Jurkat, Clone E6-1 (cell line): ENCODE data around the gene MYMX.
A peak's percentile ranks its signal among the peaks of the same experiment; 100 is the strongest.

Experiments used
- DNase-seq: peaks from one replicate; pipeline ENCODE4 v3.0.0-alpha.2; 2011; ENCODE audit warnings: low read depth, low spot score
- H3K4me3 ChIP-seq: 2 replicates; pipeline ENCODE4 v1.5.1; 2011; ENCODE audit warnings: mild to moderate bottlenecking, low read length, control low read depth, moderate library complexity

The MYMX gene

GRCh38 chr6:44246663-44247337 is 30.1 kb downstream of the MYMX start, which contains the start of gene HSP90AB1:
Gene HSP90AB1 (plus strand): TSS chr6:44247101. CDS start chr6:44248630, 1,529 bp downstream.
- peak; percentile 99 for DNase-seq
- H3K4me3 ChIP-seq, result peak within 1 kb of the TSS; percentile 100

- no peak for DNase-seq
- H3K4me3 ChIP-seq, result peak overlapping the region; percentile 100
Measured at GRCh38 chr6:44247338-44248302, 30.9 kb downstream of the MYMX start.

DNA sequence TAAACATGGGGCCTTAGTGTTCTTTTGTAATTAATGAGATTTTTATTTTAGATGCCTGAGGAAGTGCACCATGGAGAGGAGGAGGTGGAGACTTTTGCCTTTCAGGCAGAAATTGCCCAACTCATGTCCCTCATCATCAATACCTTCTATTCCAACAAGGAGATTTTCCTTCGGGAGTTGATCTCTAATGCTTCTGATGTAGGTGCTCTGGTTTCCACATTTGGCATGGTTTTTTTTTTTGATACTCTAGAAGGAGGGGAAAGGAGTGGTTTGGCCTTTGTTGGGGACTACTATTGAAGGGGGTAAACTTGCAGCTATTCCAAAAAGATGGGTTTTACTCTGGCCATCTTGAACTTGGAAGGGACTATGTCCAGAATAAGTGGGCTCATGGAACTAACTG is 31.9 kb downstream of the MYMX start:
- DNase-seq, result no peak
- H3K4me3 ChIP-seq, result peak overlapping the region; percentile 100

DNA sequence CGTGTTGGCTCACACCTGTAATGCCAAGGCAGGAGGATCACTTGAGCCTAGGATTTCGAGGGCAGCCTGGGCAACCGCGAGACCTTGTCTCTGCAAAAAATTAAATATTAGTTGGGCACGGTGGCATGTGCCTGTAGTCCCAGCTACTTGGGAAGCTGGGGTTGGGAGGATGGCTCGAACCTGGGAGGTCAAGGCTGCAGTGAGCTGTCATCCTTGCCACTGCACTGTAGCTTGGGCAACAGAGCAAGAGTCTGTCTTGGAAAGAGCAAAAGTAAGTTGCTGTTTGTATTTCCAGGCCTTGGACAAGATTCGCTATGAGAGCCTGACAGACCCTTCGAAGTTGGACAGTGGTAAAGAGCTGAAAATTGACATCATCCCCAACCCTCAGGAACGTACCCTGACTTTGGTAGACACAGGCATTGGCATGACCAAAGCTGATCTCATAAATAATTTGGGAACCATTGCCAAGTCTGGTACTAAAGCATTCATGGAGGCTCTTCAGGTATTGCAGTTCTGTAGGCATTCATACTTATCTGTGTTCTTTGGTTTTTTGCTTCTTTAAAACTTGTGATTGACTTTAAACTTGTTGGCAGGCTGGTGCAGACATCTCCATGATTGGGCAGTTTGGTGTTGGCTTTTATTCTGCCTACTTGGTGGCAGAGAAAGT is 32.5 kb downstream of the MYMX start:
- no peak for DNase-seq
- H3K4me3 ChIP-seq, result peak overlapping the region; percentile 100

DNA sequence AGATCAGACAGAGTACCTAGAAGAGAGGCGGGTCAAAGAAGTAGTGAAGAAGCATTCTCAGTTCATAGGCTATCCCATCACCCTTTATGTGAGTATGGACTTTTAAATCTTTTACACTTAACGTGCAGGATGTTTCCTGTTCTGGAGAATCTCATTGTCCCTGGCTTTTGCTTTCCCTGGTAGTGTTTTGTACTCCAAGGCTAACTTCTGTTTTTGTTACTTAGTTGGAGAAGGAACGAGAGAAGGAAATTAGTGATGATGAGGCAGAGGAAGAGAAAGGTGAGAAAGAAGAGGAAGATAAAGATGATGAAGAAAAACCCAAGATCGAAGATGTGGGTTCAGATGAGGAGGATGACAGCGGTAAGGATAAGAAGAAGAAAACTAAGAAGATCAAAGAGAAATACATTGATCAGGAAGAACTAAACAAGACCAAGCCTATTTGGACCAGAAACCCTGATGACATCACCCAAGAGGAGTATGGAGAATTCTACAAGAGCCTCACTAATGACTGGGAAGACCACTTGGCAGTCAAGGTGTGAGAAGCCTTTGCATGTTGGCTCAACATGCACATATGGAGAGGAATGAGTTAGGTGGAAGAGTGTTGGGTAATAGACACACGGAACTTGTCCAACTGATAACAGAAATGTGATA is 33.5 kb downstream of the MYMX start:
- no peak overlapping the region for H3K4me3 ChIP-seq
- no peak for DNase-seq

- H3K4me3 ChIP-seq, result no peak overlapping the region
- no peak for DNase-seq
Measured at GRCh38 chr6:44250718-44251123, 34.0 kb downstream of the MYMX start.

DNA sequence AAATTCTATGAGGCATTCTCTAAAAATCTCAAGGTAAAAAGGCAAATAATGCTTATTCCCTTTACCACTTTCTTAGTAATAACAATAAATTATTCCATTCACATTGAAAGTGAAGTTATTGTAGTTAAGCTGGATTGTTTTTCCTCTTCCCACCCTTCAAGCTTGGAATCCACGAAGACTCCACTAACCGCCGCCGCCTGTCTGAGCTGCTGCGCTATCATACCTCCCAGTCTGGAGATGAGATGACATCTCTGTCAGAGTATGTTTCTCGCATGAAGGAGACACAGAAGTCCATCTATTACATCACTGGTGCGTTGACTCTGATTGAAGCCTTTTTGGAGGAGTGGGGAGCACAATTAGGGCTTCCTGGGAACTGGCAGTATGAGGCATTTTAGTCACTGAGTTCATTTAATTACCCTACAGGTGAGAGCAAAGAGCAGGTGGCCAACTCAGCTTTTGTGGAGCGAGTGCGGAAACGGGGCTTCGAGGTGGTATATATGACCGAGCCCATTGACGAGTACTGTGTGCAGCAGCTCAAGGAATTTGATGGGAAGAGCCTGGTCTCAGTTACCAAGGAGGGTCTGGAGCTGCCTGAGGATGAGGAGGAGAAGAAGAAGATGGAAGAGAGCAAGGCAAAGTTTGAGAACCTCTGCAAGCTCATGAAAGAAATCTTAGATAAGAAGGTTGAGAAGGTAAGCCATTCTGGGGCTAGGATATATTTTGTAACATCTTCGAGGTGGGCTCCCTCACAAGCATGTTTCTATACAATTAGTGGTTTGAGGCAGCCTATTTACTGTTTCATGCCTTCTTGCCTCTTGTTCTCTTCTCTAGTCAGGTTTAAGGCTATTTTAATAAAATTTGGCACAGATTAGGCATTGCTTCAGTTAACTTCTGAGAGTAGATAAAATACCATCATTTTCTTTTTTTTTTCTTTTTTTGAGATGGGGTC is 35.1 kb downstream of the MYMX start:
- H3K4me3 ChIP-seq, result no peak overlapping the region
- DNase-seq, result no peak

GRCh38 chr6:44253307-44254101 is 36.8 kb downstream of the MYMX start:
- H3K4me3 ChIP-seq, result no peak overlapping the region
- no peak for DNase-seq

- no peak for DNase-seq
- no peak overlapping the region for H3K4me3 ChIP-seq
Measured at GRCh38 chr6:44254191-44255104, 37.7 kb downstream of the MYMX start.

- DNase-seq, result no peak
- peak overlapping the region; percentile 80; the same call in 1 of the 2 replicates for H3K4me3 ChIP-seq
Measured at GRCh38 chr6:44255105-44255808, 38.5 kb downstream of the MYMX start.

DNA sequence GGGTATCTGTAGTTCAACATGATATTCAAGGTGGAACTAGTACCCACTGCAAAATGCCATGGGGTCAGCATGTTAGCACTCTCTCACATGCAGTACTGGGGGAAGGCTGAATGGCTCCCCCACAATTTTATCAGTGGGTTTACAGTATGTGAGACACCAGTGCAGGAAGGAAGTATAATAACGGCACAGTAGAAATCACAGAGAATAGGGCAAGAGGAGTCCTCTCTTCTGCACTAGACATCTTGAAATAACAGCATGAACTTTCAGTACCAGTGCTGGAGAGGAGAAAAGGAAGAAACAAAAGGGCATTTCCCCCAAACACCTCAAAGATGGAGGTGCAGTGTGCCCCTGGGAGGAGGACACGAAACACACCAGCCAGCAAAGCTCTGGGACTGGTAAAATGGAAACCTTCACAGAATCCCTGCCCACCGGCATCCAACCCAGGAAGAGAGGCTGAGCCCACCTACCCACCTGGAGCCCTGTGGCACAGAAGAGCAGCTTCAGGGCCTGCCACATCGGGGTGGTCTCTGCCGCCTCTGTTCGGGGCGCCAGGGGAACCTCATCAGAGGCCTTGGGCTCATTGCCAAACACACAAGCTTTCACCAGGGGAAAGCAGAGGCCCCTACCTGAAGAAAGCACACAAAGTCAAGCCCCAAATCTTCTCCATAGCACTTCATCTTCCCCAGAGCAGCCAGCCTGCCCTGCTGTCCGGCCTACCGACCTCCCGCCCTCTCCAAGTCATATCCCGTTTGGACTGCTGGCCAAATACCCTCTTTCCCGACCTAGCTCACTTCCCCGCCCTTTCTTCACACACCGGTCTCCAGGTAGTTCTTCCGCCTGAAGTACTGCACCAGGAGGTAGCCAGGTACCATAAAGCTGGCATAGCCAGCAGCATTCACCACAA is 39.4 kb downstream of the MYMX start:
- H3K4me3 ChIP-seq, result peak overlapping the region; percentile 80
- DNase-seq, result no peak

- DNase-seq, result no peak
- H3K4me3 ChIP-seq, result peak overlapping the region; percentile 80
Measured at GRCh38 chr6:44256775-44257024, 40.0 kb downstream of the MYMX start.

DNA sequence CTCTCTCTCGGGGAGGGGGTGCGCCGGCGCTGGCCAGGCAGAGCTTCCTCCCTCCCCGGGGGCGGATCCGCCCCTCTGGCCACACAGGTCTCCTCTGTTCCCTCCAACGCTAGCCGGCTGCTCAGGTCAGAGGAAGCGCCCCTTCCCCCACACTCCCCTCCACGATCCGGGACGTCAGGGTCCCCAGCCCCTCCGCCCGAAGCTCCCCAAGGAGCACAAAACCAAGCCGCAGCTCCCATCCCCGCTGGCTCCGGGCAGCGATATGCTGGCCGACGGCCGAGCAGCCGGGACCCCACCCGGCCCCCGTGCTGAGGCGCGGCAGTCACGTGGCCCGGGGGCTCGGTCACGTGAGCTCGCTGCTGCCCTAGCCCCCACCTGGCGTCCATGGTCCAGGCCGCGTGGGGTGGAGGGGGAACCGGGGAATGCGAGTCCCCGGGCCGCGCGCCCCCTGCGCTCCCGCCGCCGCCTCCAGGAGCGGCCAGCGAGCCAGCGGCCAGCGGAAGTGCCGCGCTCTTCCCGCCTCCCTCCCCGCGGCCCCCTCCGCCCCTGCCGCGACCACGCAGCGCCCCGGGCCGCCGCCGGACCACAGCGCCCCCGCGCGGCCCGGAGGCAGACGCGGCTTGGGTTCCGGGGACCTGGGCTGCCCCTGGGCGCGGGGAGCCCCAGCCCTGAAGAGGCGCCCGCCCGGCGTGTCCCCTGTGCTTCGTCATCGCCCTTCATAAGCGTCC is 40.5 kb downstream of the MYMX start, which contains the start of gene SLC35B2:
Gene SLC35B2, minus strand, starts transcription at position 504 of the 728 bp plus-strand sequence. Its CDS starts 118 bp downstream, at position 386.
- no peak for DNase-seq
- peak within 1 kb of the TSS; percentile 80 for H3K4me3 ChIP-seq

DNA sequence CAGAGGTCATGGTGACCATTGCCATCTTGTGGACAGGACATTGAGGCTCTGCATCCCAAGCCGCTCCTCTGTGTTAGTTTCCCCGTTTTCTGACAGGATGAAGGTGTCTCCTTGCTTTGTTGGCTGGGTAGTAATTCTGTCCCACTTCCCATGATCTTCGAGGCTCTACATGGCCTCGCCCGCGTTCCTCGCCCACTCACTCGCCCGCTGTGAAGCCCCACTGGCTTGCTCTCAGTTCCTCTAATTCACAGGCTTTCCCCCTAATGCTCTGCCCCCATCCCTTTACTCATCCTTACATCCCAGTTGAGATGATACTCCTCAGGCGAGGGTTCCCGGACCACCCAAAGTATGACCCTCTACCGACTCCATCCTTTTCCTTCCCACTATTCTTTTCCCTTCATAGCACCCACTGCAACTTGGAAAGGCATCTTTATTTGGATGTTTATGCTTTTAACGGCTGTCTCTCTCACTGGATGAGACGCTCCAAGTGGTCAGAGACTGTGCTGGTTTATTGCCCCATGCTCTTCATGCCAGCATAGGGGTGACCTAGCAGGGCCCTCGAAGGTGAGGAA is 41.1 kb downstream of the MYMX start:
- no peak for DNase-seq
- peak overlapping the region; percentile 80 for H3K4me3 ChIP-seq
